ENCODE data around the gene MBD3L3.
"Not testable (repeated sequence)": the region's sequence is repeated elsewhere in the genome, so short reads cannot be mapped to it uniquely, and the experiment has no call there.

MBD3L3 gene

GRCh38 chr19:7067716-7068115 lies 9.2 kb upstream of the MBD3L3 start:
- no peak for DNase-seq (ENCODE audit: low read depth, low spot score)
- no peak overlapping the region for H3K4me3 ChIP-seq (ENCODE audit: low read length)

GRCh38 chr19:7067122-7067521 lies 8.6 kb upstream of the MBD3L3 start:
- DNase-seq (ENCODE audit: low read depth, low spot score); H3K4me3 ChIP-seq (ENCODE audit: low read length): not testable (repeated sequence)

- H3K4me3 ChIP-seq (ENCODE audit: low read length): no peak overlapping the region
- DNase-seq (ENCODE audit: low read depth, low spot score): no peak
These were observed 5.4 kb upstream of the MBD3L3 start for GRCh38 chr19:7063764-7064418.

GRCh38 chr19:7063339-7063738 lies 4.9 kb upstream of the MBD3L3 start:
- DNase-seq (ENCODE audit: low read depth, low spot score): no peak
- no peak overlapping the region for H3K4me3 ChIP-seq (ENCODE audit: low read length)

GRCh38 chr19:7059977-7060376 lies 1.5 kb upstream of the MBD3L3 start:
- H3K4me3 ChIP-seq (ENCODE audit: low read length); DNase-seq (ENCODE audit: low read depth, low spot score): not testable (repeated sequence)

GRCh38 chr19:7056371-7056770 lies 2.1 kb downstream of the MBD3L3 start:
- not testable (repeated sequence) for H3K4me3 ChIP-seq (ENCODE audit: low read length); DNase-seq (ENCODE audit: low read depth, low spot score)

- not testable (repeated sequence) for H3K4me3 ChIP-seq (ENCODE audit: low read length); DNase-seq (ENCODE audit: low read depth, low spot score)
These were observed 2.8 kb downstream of the MBD3L3 start for GRCh38 chr19:7055679-7056078.

- DNase-seq (ENCODE audit: low read depth, low spot score); H3K4me3 ChIP-seq (ENCODE audit: low read length): not testable (repeated sequence)
These were observed 3.7 kb downstream of the MBD3L3 start for GRCh38 chr19:7054635-7055368.

GRCh38 chr19:7052896-7053295 lies 5.6 kb downstream of the MBD3L3 start:
- not testable (repeated sequence) for DNase-seq (ENCODE audit: low read depth, low spot score); H3K4me3 ChIP-seq (ENCODE audit: low read length)

- not testable (repeated sequence) for DNase-seq (ENCODE audit: low read depth, low spot score); H3K4me3 ChIP-seq (ENCODE audit: low read length)
These were observed 7.1 kb downstream of the MBD3L3 start for GRCh38 chr19:7051421-7051820.

GRCh38 chr19:7049021-7049420 lies 9.5 kb downstream of the MBD3L3 start, which contains the start of gene MBD3L2:
Gene MBD3L2 (plus strand): TSS chr19:7049321. CDS start chr19:7049374, 53 bp downstream.
- DNase-seq (ENCODE audit: low read depth, low spot score); H3K4me3 ChIP-seq (ENCODE audit: low read length): not testable (repeated sequence)

- not testable (repeated sequence) for DNase-seq (ENCODE audit: low read depth, low spot score); H3K4me3 ChIP-seq (ENCODE audit: low read length)
These were observed 16.9 kb downstream of the MBD3L3 start for GRCh38 chr19:7041563-7041962.

- DNase-seq (ENCODE audit: low read depth, low spot score): not testable (repeated sequence)
These were observed 18.4 kb downstream of the MBD3L3 start, which contains the start of gene MBD3L4 for GRCh38 chr19:7040079-7040478. Gene MBD3L4 (minus strand): TSS chr19:7040179. CDS start chr19:7040144, 35 bp downstream.

GRCh38 chr19:7030278-7030677 lies 28.2 kb downstream of the MBD3L3 start, which contains the start of gene MBD3L5:
Gene MBD3L5 (plus strand): TSS chr19:7030578. CDS start chr19:7030612, 34 bp downstream.
- not testable (repeated sequence) for H3K4me3 ChIP-seq (ENCODE audit: low read length); DNase-seq (ENCODE audit: low read depth, low spot score)

More at GRCh38 chr19:7040079-7040478, 18.4 kb downstream of the MBD3L3 start, which contains the start of gene MBD3L4:
- H3K4me3 ChIP-seq (ENCODE audit: low read length): not testable (repeated sequence)

GRCh38 chr19:7028790-7029189 lies 29.7 kb downstream of the MBD3L3 start:
- H3K4me3 ChIP-seq (ENCODE audit: low read length); DNase-seq (ENCODE audit: low read depth, low spot score): not testable (repeated sequence)

GRCh38 chr19:7021331-7021730 lies 37.1 kb downstream of the MBD3L3 start, which contains the start of gene MBD3L2B:
Gene MBD3L2B (minus strand): TSS chr19:7021431. CDS start chr19:7021397, 34 bp downstream.
- DNase-seq (ENCODE audit: low read depth, low spot score); H3K4me3 ChIP-seq (ENCODE audit: low read length): not testable (repeated sequence)

GRCh38 chr19:7018828-7019227 lies 39.6 kb downstream of the MBD3L3 start:
- DNase-seq (ENCODE audit: low read depth, low spot score): no peak
- no peak overlapping the region for H3K4me3 ChIP-seq (ENCODE audit: low read length)

GRCh38 chr19:7013678-7014077 lies 44.8 kb downstream of the MBD3L3 start:
- no peak for DNase-seq (ENCODE audit: low read depth, low spot score)
- no peak overlapping the region for H3K4me3 ChIP-seq (ENCODE audit: low read length)

- H3K4me3 ChIP-seq (ENCODE audit: low read length): no peak overlapping the region
- no peak for DNase-seq (ENCODE audit: low read depth, low spot score)
These were observed 47.5 kb downstream of the MBD3L3 start for GRCh38 chr19:7010722-7011593.

Measured in Jurkat, Clone E6-1 (cell line).